GM08714 (cell line): Measurements from ENCODE around the gene TTC9B.

Experiments
- H3K4me3 ChIP-seq: fragments of 200-500 bp; sonication (Bioruptor generic); 2 replicates; pipeline ENCODE4 v1.5.1; 2014; ENCODE audit warnings: mild to moderate bottlenecking, low read length, inconsistent platforms
- ZNF274 ChIP-seq: IDR thresholded peaks from 2 replicates; pipeline ENCODE4 v1.6.1; 2012; ENCODE audit warnings: mild to moderate bottlenecking, low read depth, low read length

TTC9B gene

DNA sequence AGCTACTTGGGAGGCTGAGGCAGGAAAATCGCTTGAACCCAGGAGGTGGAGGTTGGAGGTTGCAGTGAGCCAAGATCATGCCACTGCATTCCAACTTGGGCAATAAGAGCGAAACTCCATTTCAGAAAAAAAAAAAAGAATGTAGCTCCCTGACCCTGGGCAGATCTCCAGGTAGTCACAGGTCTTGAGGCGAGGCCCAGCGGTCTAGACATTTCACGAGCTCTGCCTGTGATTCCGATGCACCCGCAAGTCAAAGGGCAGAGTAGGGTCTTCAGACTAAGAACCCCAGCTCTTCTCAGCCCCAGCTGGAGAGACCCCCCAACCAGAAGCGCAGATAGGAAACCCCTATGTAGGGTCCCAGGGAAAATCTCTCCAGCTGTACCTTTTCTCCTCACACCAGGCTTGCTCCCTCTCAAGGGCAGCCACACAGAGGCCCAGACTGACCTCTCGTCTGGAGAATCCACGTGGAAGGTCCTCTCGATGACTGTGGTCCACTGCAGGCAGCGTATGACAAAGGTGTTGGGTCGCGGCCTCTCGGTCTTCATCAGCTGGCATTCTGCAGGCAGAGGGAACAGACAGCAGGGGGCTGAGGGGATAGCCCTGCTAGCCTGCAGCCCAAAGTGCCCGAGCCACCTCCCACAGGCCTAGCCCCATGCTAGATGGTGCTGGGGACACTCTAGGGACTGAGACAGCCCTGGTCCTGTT, 36.7 kb upstream of the TTC9B start:
- H3K4me3 ChIP-seq, result no peak overlapping the region
- TF ChIP-seq ZNF274, result no peak

DNA sequence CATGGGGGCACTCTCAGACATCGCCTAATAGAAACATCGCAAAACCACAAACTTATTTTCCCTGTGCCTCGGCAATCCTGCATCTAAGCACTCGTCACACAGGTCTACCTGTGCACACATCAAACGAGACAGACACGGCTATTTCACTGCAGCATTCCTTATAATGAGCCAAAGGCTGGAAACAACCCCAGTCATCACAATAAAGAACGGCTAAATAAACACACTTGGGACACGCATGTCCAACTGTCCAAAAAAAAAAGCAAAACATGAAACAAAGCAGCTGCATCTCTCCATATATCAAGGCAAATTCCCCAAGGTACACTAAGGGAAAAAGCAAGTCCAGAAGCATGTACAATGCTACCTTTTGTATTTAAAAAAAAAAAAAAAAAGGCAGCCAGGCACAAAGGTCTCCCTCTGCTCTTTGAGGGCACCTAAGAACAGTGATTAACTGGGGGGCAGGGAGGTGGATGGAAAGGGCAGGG, 35.5 kb upstream of the TTC9B start:
- no peak for TF ChIP-seq ZNF274
- H3K4me3 ChIP-seq, result no peak overlapping the region

DNA sequence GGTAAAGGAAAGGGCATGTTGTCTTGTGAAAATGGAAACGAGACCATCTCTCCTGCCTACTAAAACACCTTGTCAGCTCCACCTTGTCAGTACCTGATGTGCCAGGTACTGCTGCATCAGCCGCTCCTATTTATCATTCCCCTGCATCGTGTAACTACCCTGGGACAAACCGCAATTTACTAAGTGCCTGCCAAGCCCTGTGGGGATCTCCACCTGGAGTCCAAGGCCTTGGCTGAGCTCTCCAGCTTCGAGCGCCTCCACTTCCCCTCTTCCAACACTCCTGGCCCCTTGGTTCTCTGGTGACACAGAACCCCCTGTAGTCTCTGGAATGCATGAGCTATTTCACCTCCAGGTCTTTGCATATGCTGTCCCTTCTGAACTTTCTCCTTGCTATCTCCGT, 34.2 kb upstream of the TTC9B start:
- TF ChIP-seq ZNF274, result no peak
- no peak overlapping the region for H3K4me3 ChIP-seq

DNA sequence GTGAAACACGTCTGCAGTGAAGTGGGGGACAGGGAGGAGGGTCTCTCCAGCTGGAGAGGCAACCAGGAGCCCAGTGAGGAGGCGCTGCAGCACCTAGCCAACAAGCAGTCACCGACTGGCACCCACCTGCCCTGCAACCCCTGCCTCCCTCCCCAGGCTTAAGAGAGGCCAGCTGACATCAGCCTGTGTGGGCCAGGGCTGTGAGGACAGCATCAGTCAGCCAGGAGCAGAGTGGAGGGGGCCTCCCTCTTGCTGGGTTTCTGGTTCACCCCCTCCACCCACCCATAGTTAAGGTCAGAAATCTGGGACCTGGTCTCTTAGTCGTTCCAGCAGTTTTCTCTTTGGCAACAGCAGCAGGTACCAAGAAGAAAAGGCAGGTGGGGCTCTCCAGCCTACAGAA, 33.8 kb upstream of the TTC9B start:
- no peak overlapping the region for H3K4me3 ChIP-seq
- no peak for TF ChIP-seq ZNF274

DNA sequence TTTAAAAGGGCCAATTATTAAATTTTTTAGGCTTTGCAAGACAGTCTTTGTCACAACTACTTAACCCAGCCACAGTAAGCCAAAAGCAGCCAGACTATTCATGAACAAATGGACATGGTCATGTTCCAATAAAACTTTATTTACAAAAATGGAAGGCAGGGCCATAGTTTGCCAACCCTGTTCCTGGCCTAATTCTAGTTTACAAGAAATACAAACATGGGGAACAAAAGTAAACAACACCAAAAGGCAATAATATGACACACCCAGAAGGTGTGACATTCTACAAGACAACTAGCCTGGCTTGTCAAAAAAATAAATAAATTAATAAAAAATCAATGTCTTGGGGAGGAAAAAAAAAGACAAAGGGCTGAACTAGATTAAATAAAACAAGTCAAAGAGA, 33.1 kb upstream of the TTC9B start:
- no peak overlapping the region for H3K4me3 ChIP-seq
- TF ChIP-seq ZNF274, result no peak

DNA sequence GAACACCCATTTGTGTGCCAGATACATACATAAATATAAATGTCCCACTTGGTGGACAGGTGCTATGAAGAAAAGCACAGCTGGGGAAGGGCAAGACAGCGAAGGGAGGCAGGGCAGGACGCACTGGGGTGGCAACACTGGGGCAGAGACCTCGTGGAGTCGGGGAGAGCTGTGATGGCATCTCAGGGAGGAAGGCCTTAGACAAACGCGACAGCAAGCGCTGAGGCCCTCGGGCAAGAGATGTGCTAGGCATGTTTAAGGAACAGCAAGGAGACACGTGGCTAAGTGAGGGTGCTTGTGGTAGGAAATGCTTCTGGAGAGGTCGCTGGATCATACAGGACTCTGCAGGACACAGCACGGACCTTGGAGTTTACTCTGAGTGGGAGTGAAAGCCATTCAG, 31.6 kb upstream of the TTC9B start:
- H3K4me3 ChIP-seq, result no peak overlapping the region
- TF ChIP-seq ZNF274, result no peak

DNA sequence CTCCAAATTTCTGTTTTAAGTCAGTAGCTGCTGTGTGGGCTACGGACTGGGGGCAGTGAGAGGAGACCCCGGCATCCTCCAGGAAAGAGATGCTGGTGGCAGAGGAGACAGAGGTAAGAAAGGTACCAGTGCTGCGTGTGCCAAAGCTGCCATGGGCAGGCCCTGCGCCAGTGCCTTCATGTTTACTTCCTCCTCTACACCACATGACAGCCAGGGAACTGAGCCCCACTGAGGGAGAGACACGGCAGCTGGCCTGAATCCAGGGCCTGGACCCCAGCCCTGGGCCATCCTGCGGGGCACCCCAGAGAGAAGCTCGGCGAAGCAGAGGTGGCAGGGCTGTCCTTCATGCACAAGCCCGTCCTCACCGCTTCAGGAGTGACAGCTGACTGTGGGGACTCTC, 31.0 kb upstream of the TTC9B start:
- TF ChIP-seq ZNF274, result no peak

DNA sequence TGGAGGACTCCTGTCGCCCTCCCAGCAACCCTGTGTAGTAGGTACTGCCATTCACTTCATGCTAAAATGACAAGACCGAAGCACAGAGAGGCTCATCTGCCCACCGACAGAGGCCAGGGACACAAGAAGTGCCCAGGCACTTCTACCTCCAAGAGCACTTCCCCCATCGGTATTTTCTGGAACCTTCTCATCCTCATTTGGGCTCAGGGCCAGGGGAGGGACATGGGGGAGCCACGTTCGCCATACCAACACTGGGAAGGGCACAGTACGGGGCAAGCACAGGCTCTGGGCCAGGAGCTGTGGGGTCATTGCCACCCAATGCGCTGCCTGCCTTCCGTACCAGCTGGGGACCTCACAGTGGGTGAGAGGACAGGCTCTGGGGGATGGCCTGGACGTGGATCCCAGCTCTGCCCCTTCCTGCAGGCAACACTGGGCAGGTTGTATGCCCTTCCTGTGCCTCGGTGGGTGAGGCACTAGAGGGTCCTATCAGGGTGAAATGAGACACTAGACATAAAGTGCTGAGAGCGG, 29.6 kb upstream of the TTC9B start:
- no peak for TF ChIP-seq ZNF274
- no peak overlapping the region for H3K4me3 ChIP-seq

More for the DNA sequence above, 31.0 kb upstream of the TTC9B start:
- H3K4me3 ChIP-seq, result no peak overlapping the region

DNA sequence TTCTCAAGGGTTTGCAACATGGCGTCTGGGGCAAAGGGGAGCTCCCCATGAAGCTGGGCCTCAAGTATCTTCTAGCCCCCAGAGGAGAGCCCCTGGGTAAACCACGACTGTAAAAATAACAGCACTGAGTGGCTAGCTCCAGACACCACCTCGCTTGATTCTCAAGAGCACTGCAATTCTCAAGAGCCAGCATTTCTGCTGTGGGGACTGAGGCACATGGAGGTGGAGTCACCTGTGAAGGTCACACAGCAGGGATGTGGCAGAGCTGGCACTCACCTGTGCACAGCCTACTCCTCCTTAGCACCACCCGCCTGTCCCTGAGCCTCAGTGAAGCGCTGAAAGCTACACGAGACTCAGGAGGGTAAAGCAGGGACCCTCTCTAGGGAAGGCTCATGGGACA, 29.0 kb upstream of the TTC9B start:
- TF ChIP-seq ZNF274, result no peak
- no peak overlapping the region for H3K4me3 ChIP-seq

DNA sequence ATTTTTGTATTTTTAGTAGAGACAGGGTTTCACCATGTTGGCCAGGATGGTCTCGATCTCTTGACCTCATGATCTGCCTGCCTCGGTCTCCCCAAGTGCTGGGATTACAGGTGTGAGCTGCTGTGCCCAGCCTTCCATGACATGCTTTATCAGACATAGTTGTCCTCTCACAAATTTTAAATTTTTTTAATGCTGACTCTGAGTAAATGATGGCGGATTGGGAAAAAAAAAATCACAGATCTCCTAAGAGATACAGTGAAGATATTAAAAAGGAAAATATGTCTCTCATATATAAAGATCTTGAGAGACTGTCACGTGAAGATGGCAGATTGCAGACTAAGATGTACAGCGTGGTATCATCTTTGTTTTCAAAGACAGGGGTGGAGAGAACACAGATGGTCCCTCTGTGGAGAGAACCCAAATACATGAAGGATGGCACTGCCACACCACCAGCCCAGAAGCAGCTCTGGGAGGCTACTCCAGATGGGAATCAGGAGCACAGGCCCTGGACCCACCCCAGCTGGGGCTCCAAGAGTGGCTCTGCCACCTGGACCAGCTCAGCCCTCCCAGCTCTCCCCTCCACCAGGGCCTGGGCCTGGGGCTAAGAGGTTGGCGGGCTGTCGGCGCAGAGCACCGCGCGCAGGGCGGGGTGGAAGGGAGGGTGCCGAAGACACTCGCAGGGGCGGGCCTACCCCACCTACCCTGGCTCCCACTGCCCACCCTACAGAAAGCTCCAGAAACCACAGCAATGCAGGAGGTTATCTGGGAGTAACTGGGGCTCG, 28.3 kb upstream of the TTC9B start:
- no peak for TF ChIP-seq ZNF274
- H3K4me3 ChIP-seq, result no peak overlapping the region

DNA sequence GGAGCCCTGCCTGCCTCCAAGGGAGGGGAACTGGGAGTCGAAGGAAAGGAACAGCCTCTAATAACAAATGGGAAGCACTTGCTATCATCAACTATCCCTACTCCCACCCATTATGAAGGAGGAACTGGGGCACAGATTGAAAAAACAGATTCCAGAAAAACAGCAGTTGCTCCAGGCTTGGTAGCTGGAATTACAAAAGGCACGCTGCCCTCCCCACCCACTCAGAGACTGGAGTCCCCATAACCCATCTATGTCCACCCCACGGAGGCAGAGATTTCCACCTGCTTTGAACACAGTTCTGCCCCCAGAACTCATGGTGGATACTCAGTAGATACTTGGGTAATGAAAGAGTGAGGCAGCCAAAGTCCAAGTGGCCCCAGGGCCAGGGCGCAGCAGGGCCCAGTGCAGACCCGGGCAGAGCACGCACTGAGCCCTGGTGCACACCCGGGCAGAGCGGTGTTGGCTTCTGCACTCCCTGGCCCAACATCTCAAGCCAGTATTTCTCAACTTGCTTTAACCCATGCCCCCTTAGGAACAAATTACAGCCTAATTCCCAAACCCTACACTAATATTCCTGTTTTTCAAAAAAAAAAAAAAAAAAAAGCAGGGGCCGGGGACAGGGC, 27.4 kb upstream of the TTC9B start:
- no peak overlapping the region for H3K4me3 ChIP-seq
- no peak for TF ChIP-seq ZNF274

DNA sequence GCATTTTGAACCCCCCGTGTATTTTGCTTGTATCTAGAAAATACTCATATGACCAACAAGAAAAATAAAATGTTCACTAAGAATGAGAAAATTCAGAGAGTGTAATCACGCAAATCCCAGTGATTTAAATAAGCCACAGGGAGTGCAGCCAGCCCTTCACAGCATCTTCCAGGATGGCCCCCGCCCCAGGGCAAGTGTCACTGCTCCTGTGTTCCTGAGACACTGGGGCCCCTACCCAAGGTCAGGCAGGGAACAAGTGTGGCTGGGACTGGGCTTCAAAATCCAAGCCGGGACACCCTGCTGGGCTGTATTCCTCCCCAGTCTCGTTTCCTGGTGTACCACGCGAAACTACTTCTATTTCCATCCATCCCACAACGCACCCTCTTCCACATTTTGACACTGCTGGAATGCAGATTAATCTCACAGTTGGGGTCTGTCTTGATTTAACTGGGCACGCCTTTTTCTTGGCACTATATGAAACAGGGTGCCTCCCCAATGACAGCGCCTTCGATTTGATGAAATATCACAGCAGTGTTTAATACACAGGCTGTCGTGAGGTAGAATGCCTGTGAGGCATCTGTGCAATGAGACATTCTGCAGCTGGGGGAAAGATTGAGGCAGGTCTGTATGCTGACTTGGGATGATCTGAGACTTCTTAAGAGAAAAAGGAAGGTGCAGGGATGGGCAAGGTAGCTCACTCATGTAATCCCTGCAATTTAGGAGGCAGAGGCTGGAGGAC, 26.6 kb upstream of the TTC9B start:
- TF ChIP-seq ZNF274, result no peak
- H3K4me3 ChIP-seq, result no peak overlapping the region

DNA sequence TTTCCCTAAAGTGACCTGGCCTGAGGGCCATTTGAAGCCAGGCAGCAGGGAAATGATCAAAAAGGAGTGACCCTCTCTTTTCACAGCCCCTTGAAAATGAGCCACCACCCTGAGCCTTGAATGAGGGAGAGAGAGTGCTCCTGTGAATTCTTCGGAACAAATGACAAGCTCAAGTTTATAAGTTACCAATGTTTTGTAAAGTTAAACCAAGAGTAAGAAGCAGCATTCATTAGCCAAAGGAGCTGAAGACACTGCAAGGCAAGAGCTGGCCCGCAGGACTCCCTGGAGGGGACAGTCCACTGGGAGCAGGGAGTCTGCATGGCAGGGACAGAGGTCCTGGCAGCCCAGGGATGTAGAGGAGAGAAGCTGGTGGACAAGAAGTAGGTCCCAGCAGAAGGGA, 25.0 kb upstream of the TTC9B start:
- TF ChIP-seq ZNF274, result no peak

DNA sequence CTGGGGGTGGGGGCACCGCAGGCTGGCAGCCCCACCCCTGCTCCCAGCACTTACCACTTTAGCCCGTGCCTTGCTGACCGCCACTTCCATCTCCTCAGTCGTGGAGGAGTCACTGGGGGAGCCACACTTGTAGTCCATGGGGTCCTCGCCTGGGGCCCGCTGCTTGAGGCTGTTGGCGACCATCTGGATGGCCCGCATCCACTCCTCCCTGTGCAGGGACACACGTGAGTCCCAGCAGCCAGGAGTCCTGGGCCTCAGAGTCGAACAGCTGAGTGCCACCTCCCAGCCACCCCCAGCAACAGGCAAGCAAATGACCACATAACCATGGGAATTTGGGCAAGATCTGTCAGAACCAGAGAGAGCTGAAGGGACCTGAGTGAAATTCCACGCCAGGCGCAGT, 24.3 kb upstream of the TTC9B start:
- no peak overlapping the region for H3K4me3 ChIP-seq
- TF ChIP-seq ZNF274, result no peak

More for the DNA sequence above, 25.0 kb upstream of the TTC9B start:
- H3K4me3 ChIP-seq, result no peak overlapping the region
